Liver (tissue), 9 donors: Measurements from ENCODE around the gene TBCCD1. TPM values are rescaled to one million over a fixed set of nuclear protein-coding genes. Genes with fewer than 3 reads are reported as not detected.

Source experiments
- DNase-seq: peaks from one replicate; pipeline ENCODE4 v3.0.0-alpha.2; 2017; ENCODE audit warnings: low spot score
- H3K27ac ChIP-seq, 2 donors: one replicate each; pipeline ENCODE4 v1.7.0; 2013; ENCODE audit warnings: inconsistent platforms in 2 of 2, low read length in 2 of 2, control low read depth in 1 of 2, low read depth in 1 of 2, mild to moderate bottlenecking in 1 of 2
- H3K27me3 ChIP-seq, 4 donors: one replicate each; pipeline versions ENCODE4 v1.6.1 to v1.7.0; 2013; ENCODE audit warnings: low read length in 3 of 4, inconsistent platforms in 1 of 4, mild to moderate bottlenecking in 1 of 4, moderate library complexity in 1 of 4; ENCODE audit not compliant: control insufficient read depth in 4 of 4, insufficient read depth in 4 of 4
- H3K36me3 ChIP-seq, 4 donors: one replicate each; pipeline versions ENCODE4 v1.6.1 to v1.7.0; 2013; ENCODE audit warnings: low read length in 3 of 4, mild to moderate bottlenecking in 3 of 4, low read depth in 1 of 4, moderate library complexity in 1 of 4; ENCODE audit not compliant: control insufficient read depth in 4 of 4, insufficient read depth in 3 of 4
- H3K4me1 ChIP-seq, 4 donors: one replicate each; pipeline versions ENCODE4 v1.6.1 to v1.7.0; 2013; ENCODE audit warnings: low read length in 3 of 4, mild to moderate bottlenecking in 3 of 4, moderate library complexity in 1 of 4; ENCODE audit not compliant: control insufficient read depth in 4 of 4, insufficient read depth in 4 of 4
- H3K4me3 ChIP-seq, 3 donors: one replicate each; pipeline versions ENCODE4 v1.6.1 to v1.7.0; 2013; ENCODE audit warnings: low read length in 3 of 3, control low read depth in 1 of 3, low read depth in 1 of 3, mild to moderate bottlenecking in 1 of 3
- H3K9ac ChIP-seq, 2 donors: one replicate each; pipeline ENCODE4 v1.7.0; 2013; ENCODE audit warnings: low read length in 2 of 2, mild to moderate bottlenecking in 2 of 2, moderate library complexity in 2 of 2, control low read depth in 1 of 2, low read depth in 1 of 2
- H3K9me3 ChIP-seq, 4 donors: one replicate each; pipeline versions ENCODE4 v1.6.1 to v1.7.0; 2013; ENCODE audit warnings: low read length in 3 of 4; ENCODE audit not compliant: control insufficient read depth in 4 of 4
- FOXA1 ChIP-seq: IDR thresholded peaks from 2 replicates; pipeline ENCODE4 v1.6.1; 2016; ENCODE audit warnings: antibody characterized with exemption
- FOXA2 ChIP-seq: IDR thresholded peaks from 2 replicates; pipeline ENCODE4 v1.6.1; 2016; ENCODE audit warnings: antibody characterized with exemption
- GABPA ChIP-seq, 2 donors: IDR thresholded peaks in 1 of 2; conservative IDR thresholded peaks in 1 of 2; 2 replicates each; pipeline ENCODE4 v1.6.1; 2016; ENCODE audit warnings: antibody characterized with exemption in 2 of 2, mild to moderate bottlenecking in 1 of 2, moderate library complexity in 1 of 2
- HNF4A ChIP-seq, 2 donors: conservative IDR thresholded peaks; 2 replicates each; pipeline ENCODE4 v1.6.1; 2016; ENCODE audit warnings: antibody characterized with exemption in 2 of 2, mild to moderate bottlenecking in 2 of 2
- HNF4G ChIP-seq: IDR thresholded peaks from 2 replicates; pipeline ENCODE4 v1.6.1; 2016; ENCODE audit warnings: antibody characterized with exemption
- RAD21 ChIP-seq, 2 donors: IDR thresholded peaks; 2 replicates each; pipeline ENCODE4 v1.6.1; 2016; ENCODE audit warnings: antibody characterized with exemption in 2 of 2, mild to moderate bottlenecking in 2 of 2
- RXRA ChIP-seq, 2 donors: IDR thresholded peaks; 2 replicates each; pipeline ENCODE4 v1.6.1; 2017 to 2018; ENCODE audit warnings: antibody characterized with exemption in 2 of 2, mild to moderate bottlenecking in 1 of 2
- SP1 ChIP-seq: IDR thresholded peaks from 2 replicates; pipeline ENCODE4 v1.6.1; 2018; ENCODE audit warnings: antibody characterized with exemption, mild to moderate bottlenecking
- TAF1 ChIP-seq: conservative IDR thresholded peaks from 2 replicates; pipeline ENCODE4 v1.6.1; 2016; ENCODE audit warnings: antibody characterized with exemption, mild to moderate bottlenecking
- YY1 ChIP-seq: IDR thresholded peaks from 2 replicates; pipeline ENCODE4 v1.6.1; 2016; ENCODE audit warnings: antibody characterized with exemption, mild to moderate bottlenecking
- WGBS: extraction: QIAGEN DNeasy Blood & Tissue Kit; methylation state at CpG from one replicate; pipeline ENCODE4 v1.1.7; 2013; 5-methylcytosine and 5-hydroxymethylcytosine counted together
- polyA plus RNA-seq, 2 donors: library from polyadenylated mRNA; stranded (reverse) in 1 of 2; unstranded in 1 of 2; fragments of 200-250 nt in 1 of 2; fragments of >200 nt in 1 of 2; fragmentation: Nextera tagmentation in 1 of 2; extraction: Ambion mirVana in 1 of 2; gene quantifications; one replicate each; pipeline versions ENCODE4 v1.2.1 to v1.2.3, GENCODE V29; 2013 to 2015
- total RNA-seq, 2 donors: library from RNA; depleted of rRNA; stranded (reverse); fragments of >200 nt; gene quantifications; one replicate each; pipeline ENCODE4 v1.2.3, GENCODE V29; 2014
- TF ChIP-seq, protein P1 (sequence below): IDR thresholded peaks from 2 replicates; pipeline ENCODE4 v1.6.1; 2016; ENCODE audit warnings: antibody characterized with exemption
- TF ChIP-seq, protein P2 (sequence below): IDR thresholded peaks from 2 replicates; pipeline ENCODE4 v1.6.1; 2016; ENCODE audit warnings: antibody characterized with exemption
- TF ChIP-seq, protein P3 (sequence below): fragments of 150-350 bp; IDR thresholded peaks from 2 replicates; pipeline ENCODE4 v1.5.1; 2017; ENCODE audit warnings: improper control_type of control experiment, low read depth, low read length; ENCODE audit not compliant: missing input control
- donor health status: healthy.
- donor health status: healthy.
- donor health status: healthy.
- donor health status: healthy.
- donor health status: healthy.

The TBCCD1 gene
- total and polyA plus RNA-seq, 4 donors: 4.9 to 16.2 (median 10.6) TPM

DNA sequence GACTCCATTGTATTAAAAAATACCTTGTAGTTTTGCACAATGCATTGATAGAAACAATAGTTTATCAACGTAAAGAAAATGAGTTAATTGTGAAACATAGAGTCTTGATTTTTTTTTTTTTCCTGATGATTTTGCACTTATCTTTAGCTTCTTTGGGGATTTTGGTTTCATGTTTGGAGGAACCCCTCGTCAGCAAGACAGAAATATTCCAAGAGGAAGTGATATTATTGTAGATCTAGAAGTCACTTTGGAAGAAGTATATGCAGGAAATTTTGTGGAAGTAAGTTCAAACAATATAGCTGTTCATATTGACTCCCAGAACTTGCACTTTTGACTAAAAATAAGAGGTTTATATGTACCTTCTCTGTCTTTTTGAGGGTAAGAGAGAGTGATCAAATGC lies 10.4 kb upstream of the TBCCD1 start:
- WGBS: 78% methylated on average over 2 of the region's 2 CpGs
- H3K9me3 ChIP-seq: no peaks in the 10 kb centered on the region
- TF ChIP-seq FOXA1 (no peak), HNF4G (no peak)
- TF ChIP-seq, protein P1, sequence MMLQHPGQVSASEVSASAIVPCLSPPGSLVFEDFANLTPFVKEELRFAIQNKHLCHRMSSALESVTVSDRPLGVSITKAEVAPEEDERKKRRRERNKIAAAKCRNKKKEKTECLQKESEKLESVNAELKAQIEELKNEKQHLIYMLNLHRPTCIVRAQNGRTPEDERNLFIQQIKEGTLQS: no peak
- no peak overlapping the region for H3K27ac ChIP-seq
- H3K27me3 ChIP-seq: no peaks in the 10 kb centered on the region
- H3K36me3 ChIP-seq: peaks cover 12 to 64% (median 59%) of the 10 kb centered on the region in 4 donors
- H3K4me1 ChIP-seq: peaks cover 0 to 3% (median 0%) of the 10 kb centered on the region in 4 donors
- H3K9ac ChIP-seq: no peak overlapping the region
- H3K4me3 ChIP-seq: no peak overlapping the region
- DNase-seq: no peak

DNA sequence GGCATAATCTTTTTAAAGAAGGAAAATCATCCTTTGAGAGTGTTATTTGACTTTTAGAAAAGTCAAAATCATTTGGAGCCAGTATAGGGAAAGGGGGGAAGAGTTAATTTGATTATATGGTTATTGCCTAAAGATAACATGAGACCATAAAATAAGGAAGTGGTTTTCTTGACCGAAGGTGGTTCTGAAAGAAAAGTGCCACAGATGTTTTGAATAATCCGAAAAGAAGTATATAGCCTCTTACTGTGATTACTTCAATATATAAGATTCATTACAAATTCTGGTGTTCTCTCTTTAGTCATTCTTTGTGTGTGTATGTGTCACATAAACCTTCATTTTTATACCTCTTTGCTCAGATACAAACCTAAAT lies 4.5 kb upstream of the TBCCD1 start:
- peaks cover 0 to 32% (median 25%) of the 10 kb centered on the region in 4 donors for H3K4me1 ChIP-seq
- peak overlapping the region; percentile 77 to 97 (median 97) for H3K4me3 ChIP-seq
- no peak for DNase-seq
- H3K9me3 ChIP-seq: no peaks in the 10 kb centered on the region
- peak overlapping the region; percentile 17 to 87 for H3K9ac ChIP-seq
- no peak overlapping the region for H3K27ac ChIP-seq
- 66% methylated on average over 2 of the region's 2 CpGs for WGBS
- H3K27me3 ChIP-seq: no peaks in the 10 kb centered on the region
- H3K36me3 ChIP-seq: peaks cover 2 to 29% (median 21%) of the 10 kb centered on the region in 4 donors
- no peak for TF ChIP-seq RXRA (IDR thresholded peaks at IDR 0.05)
- TF ChIP-seq, protein P2, sequence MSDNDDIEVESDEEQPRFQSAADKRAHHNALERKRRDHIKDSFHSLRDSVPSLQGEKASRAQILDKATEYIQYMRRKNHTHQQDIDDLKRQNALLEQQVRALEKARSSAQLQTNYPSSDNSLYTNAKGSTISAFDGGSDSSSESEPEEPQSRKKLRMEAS: no peak

DNA sequence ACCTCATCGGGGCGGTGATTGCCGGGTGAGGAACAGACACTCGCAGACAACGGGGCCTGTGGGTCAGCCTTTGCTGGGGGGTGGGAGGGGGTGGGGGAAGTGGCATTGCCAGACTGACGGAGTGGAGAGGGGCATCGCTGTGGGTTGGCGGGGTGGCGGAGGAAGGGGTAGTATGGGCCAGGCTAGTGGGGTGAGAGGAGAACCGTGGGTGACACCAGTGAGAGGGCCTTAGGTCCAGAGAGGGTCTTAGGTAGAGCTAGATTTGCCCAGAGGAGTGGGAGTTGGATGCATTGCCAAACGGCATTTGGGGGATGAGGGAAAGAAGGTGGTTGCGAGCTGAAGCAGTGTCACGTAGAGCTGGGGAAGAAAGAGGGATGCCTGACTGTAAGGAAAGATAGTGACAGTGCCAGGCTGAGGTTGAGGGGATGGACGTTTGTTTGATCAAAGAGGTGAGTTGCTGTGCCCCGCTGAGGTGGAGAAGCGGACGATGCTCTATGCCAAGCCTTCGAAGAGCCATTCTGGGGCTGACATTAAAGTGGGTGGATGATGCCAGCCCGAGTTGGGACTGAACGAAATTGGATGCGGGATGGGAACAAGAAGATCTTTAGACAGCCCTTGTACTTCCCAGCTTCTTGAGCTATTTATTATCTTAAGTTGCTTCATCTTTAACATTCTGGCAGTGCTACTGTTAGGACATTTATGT lies 4.0 kb upstream of the TBCCD1 start:
- H3K9ac ChIP-seq: peak overlapping the region; percentile 43 to 87
- H3K27me3 ChIP-seq: no peaks in the 10 kb centered on the region
- H3K9me3 ChIP-seq: no peaks in the 10 kb centered on the region
- peak overlapping the region; percentile 77 to 97 (median 97) for H3K4me3 ChIP-seq
- no peak for TF ChIP-seq GABPA (IDR thresholded peaks at IDR 0.05 in 1 of 2, conservative IDR thresholded peaks at IDR 0.05 in 1 of 2)
- no peak for TF ChIP-seq RAD21 (IDR thresholded peaks at IDR 0.05)
- TF ChIP-seq, protein P2: no peak
- no peak for TF ChIP-seq FOXA1
- TF ChIP-seq HNF4A (conservative IDR thresholded peaks at IDR 0.05): no peak
- DNase-seq: no peak
- WGBS: 4% methylated on average over 21 of the region's 21 CpGs
- H3K27ac ChIP-seq: peak overlapping the region; percentile 79 to 93
- peaks cover 2 to 26% (median 15%) of the 10 kb centered on the region in 4 donors for H3K36me3 ChIP-seq
- H3K4me1 ChIP-seq: peaks cover 0 to 37% (median 30%) of the 10 kb centered on the region in 4 donors

DNA sequence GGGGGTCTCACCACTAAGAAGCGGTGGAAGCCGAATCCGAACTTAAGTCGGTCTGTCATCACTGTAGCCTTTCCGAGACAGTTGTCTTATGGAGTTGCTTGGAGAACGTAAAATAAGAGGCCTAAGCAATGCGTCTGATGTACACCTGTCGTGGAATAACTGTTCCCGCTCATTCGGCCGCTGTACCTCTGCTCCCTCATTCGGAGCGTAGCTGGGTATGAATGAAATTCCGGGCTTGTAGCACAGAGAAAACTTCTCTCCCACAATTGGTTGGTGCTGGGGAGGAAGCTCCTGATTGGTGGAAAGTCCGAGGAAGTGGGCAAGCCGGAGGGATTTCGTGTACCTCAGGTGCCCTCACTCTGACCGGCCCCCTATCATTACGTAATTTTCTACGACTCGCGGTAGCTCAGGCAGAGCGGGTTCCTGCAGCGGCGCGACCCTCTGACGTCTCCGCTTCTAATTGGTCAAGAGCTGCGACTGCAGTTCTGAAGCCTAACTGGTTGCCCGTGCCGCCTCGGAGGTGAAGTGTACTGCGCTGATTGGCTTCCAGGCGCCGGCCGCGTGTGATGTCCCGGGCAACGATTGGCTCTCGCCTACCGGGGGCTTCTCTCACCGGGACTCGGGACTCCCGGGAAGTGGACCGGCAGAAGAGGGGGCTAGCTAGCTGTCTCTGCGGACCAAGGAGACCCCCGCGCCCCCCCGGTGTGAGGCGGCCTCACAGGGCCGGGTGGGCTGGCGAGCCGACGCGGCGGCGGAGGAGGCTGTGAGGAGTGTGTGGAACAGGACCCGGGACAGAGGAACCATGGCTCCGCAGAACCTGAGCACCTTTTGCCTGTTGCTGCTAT lies 3.2 kb upstream of the TBCCD1 start, which contains the start of gene DNAJB11:
Gene DNAJB11 (plus strand): TSS at position 625 of the 845 bp plus-strand sequence. CDS start 178 bp downstream, at position 803.
- H3K9me3 ChIP-seq: no peaks in the 10 kb centered on the region
- TF ChIP-seq YY1 (peak; percentile 51), TAF1 (peak; percentile 99), FOXA2 (no peak), FOXA1 (no peak), RAD21 (IDR thresholded peaks at IDR 0.05) (no peak), SP1 (peak; percentile 98), GABPA (IDR thresholded peaks at IDR 0.05 in 1 of 2, conservative IDR thresholded peaks at IDR 0.05 in 1 of 2) (peak; percentile 42 to 79), HNF4G (no peak)
- TF ChIP-seq, protein P3, sequence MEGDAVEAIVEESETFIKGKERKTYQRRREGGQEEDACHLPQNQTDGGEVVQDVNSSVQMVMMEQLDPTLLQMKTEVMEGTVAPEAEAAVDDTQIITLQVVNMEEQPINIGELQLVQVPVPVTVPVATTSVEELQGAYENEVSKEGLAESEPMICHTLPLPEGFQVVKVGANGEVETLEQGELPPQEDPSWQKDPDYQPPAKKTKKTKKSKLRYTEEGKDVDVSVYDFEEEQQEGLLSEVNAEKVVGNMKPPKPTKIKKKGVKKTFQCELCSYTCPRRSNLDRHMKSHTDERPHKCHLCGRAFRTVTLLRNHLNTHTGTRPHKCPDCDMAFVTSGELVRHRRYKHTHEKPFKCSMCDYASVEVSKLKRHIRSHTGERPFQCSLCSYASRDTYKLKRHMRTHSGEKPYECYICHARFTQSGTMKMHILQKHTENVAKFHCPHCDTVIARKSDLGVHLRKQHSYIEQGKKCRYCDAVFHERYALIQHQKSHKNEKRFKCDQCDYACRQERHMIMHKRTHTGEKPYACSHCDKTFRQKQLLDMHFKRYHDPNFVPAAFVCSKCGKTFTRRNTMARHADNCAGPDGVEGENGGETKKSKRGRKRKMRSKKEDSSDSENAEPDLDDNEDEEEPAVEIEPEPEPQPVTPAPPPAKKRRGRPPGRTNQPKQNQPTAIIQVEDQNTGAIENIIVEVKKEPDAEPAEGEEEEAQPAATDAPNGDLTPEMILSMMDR: no peak
- TF ChIP-seq, protein P1: peak; percentile 60

More for the DNA sequence above, 3.2 kb upstream of the TBCCD1 start, which contains the start of gene DNAJB11:
- H3K36me3 ChIP-seq: peaks cover 2 to 19% (median 8%) of the 10 kb centered on the region in 4 donors
- WGBS: under 1% methylated on average over 59 of the region's 59 CpGs
- H3K27me3 ChIP-seq: no peaks in the 10 kb centered on the region
- peak within 1 kb of the TSS; percentile 79 to 93 for H3K27ac ChIP-seq
- H3K4me1 ChIP-seq: peaks cover 0 to 40% (median 30%) of the 10 kb centered on the region in 4 donors
- peak within 1 kb of the TSS; percentile 77 to 97 (median 97) for H3K4me3 ChIP-seq
- DNase-seq: peak; percentile 98
- H3K9ac ChIP-seq: peak within 1 kb of the TSS; percentile 85 to 87
